Kidney tubule cell (primary cell): ENCODE measurements around the gene PLAGL2.
"Not testable (repeated sequence)": the region's sequence is repeated elsewhere in the genome, so short reads cannot be mapped to it uniquely, and the experiment has no call there.

Experiments
- DNase-seq: peaks from one replicate; pipeline ENCODE4 v3.0.0-alpha.2; 2018; ENCODE audit warnings: low spot score

Gene PLAGL2

DNA sequence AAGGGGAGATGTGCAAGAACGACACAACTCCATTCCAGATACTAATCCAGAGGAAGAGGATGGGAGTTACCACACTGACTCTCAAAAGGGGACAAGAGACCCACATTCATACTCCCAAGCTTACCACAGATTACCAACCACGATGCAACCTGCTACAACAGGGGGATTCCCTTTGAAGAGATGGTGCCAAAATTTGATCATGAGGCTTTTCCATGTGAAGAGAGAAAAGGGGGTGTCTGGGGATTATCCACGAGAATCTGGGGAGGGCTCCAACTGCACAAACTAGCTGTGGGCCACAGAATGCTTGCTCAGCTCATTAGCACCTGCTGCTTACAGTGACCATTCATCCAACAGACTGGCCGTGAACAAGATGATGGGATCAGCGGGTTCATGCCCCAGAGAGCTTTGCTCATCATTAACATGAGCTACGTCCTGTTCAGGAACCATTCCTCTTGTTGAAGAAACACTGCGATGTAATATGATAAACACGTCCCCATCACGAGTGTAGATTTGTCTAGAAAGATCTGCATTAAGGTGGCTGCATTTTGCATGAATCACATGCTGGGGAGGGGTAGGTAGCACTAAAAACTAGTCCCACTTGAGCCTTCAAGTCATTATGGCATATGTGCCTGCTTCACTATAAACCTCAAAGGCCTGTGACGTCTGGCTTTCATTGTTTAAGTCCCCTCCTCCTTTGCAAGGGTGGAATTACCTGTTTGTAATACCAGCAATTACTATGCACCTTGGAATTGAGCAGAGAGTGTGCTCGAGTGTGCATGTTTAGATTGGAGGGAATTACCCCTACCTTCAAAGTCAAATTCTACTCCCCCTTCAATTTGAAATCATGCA, 4.0 kb downstream of the PLAGL2 start:
- DNase-seq: peak; percentile 57

DNA sequence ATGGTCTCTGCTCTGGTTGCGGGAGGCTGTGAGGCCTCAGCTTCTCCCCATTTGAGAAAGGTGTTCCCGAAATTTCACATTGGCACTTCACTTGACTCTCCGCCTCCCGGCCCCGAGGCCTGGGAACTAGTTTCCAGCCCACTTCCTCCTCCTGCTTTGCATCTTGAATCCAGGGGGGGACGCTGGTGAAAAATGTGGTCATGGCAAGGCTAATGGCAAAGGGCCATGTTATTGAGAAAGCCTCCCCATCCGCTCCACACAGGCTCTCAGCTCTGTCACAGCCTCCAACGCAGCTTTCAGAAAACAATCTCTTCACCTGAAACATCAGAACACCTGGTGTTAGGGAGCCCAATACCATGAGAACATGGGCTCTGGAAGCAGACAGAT, 5.6 kb downstream of the PLAGL2 start:
- DNase-seq: no peak

GRCh38 chr20:32201296-32201976, 6.1 kb downstream of the PLAGL2 start:
- DNase-seq: peak; percentile 51

DNA sequence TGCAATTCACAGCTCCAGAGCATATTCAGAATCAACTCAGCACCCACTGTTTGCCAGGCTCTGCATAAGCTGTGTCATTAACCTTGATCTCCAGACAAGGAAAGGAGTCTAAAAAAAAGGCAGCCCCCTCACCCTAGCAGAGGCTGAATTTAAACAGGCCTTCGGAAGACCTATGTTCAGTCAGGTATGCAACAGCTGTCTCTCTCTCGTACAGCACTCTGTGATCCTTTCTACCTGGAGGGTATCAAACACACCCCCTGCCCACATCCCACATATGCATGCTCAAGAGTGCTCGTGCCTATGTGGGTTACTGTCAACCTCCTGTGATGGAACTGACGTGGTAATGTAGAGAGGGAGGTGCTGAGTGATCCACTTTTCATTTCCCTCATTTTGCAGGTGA, 8.5 kb downstream of the PLAGL2 start:
- DNase-seq: no peak

DNA sequence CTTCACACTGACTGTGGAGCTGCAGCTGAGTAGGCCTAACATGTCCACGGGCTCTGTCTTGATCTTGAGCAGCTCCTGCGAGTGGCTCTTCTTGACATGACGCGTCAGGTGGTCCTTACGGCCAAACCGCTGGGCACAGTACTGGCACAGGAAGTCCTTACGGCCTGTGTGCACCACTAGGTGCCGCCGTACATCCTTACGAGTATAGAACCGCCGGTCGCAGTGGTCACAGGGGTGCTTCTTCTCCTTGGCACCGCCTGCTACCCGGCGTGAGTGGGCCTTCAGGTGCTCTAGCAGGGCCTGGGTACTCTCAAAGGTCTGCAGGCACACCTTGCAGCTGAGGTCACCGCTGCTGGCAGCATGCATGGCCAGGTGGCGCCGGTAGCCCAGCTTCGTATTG, 10.4 kb downstream of the PLAGL2 start:
- not testable (repeated sequence) for DNase-seq

- DNase-seq: not testable (repeated sequence)
These were observed 10.9 kb downstream of the PLAGL2 start for GRCh38 chr20:32196613-32197012.

GRCh38 chr20:32195581-32195980, 12.0 kb downstream of the PLAGL2 start:
- no peak for DNase-seq

DNA sequence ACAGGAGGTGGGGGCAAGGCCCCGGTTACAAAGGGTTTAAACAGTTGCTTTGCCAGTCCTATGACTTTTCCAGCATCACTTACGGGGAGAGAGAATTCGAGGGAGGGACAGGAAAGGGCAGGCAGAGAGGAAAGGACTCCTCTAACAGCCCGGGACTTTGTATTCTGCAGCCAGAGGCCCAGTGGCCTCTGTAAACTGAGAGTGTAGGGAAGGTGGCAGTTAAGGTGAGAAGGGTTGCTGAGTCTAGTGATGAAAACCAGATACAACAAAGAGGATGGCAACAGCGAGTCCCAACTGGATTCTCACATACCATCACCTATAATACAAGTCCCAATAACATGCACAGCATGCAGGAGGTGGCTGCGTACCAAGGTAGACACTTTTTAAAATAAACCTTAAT, 13.5 kb downstream of the PLAGL2 start:
- no peak for DNase-seq

GRCh38 chr20:32193336-32193735, 14.2 kb downstream of the PLAGL2 start:
- DNase-seq: not testable (repeated sequence)

GRCh38 chr20:32192698-32193097, 14.8 kb downstream of the PLAGL2 start:
- DNase-seq: no peak

GRCh38 chr20:32191873-32192272, 15.7 kb downstream of the PLAGL2 start:
- no peak for DNase-seq

- DNase-seq: no peak
These were observed 16.1 kb downstream of the PLAGL2 start for GRCh38 chr20:32191422-32191821.

DNA sequence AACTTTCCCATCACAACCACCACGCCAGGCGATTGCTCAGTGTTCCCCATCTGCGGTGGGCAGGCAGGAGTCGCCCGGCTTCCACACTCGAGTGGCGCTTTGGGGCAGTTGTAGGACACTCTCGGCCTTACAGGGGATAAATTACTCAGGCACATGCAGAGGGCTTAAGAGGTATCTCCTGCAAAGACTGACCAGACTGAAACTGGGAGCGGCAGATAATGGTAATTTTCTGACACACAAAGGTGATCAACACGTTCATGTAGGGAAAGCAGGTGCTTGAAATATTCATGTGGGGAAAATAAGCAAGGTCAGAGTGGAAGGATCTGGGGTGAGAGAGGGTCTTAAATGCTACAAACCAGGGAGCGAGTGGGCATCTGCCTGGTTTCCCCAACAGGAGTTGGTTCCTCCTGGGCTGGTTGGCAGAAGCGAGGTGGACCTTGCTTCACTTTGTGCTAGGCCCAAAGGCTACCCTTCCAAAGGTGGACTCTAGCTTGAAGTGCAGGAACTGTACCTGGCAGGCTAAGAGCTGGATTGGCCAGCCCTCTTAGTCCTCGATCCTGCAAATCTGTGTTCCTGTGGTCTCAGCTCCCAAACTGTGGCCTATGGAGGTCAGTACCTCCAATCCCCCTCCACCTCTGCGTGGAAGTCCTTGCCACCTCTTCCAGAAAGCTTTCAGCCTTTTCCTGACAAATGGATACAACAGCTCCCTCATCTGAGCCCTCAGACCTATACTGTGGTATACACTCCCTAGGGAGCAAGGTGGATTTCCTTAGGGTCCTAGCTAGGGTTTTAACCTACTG, 16.7 kb downstream of the PLAGL2 start:
- no peak for DNase-seq

DNA sequence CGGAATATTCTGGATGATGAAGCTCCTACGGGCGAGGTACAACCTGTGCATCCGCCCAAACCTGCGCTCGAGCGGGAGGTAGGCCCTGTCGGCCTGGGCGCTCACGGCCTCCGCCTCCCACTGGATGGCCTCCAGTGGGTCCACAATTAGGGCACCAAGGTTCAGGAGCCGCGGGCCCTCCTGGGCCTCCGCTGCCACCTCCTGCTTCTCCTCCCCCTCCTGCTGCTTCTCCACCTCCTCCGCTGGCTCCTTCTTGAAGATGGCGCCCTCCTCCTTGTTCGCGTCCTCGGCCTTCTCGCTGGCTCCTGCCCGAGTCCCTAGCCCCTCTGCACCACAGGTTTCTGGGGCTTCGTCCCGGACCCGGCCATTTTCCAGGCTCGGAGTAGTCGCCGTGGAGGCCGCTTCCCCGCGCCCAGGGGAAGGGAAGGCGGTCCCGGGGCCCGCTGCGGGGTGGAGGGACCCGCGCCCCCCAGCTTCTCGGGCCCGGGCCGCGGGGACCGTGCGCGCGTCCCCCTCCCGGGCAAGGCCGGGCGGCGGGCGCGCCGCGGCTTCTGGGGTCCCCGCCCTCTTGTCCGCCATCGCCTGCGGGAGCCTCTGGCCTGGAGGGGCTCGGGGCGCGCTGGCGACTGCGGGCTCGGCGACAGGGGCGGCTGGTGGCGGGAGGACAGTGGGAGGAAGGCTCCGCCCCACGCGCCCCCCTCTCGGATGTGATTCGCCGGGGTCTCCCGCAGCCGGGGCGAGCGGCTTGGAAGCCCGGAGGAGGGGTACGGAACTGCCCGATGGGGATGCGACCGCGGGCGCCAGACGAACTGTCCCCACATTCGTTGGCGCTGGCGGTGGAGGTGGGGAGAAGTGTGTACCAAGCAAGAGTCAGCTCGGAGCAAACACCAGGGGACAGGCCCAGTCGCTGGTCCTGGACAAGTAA, 17.6 kb downstream of the PLAGL2 start:
- no peak for DNase-seq

GRCh38 chr20:32189123-32189410, 18.5 kb downstream of the PLAGL2 start:
- DNase-seq: no peak

DNA sequence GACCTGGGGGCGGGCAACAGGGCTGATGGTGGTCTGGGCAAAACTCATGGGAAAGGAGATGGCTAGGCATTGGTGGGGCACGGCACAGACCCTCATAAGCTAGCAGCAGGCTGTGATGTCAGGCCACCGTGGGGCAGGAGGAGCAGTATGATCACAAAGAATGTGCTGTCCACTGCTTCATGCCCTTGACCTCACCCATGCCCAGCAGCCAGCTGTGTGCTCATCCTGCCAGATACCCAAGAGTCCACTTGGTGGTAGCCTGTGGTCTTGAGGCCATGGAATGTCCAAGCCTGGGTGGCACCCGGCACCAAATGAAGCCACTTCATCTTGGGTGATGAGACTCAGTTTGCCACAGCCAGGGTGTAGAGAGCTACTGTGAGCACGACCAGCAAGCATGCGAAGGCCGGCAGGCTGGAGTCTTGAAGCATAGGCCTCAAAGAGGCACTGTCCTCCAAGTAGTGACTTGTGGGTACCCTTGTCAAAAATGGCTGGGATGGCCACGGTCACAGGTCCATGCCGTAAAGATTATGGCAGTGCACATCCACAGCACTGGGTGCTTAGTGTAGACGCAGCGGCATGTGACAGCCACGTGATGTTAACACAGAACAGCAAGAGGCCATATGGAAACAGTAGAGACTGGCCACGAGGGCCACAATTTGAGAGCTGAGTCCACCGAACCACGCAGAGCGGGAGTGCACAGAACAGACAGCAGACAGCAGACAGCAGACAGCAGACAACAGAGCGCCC, 19.0 kb downstream of the PLAGL2 start:
- DNase-seq: no peak

DNA sequence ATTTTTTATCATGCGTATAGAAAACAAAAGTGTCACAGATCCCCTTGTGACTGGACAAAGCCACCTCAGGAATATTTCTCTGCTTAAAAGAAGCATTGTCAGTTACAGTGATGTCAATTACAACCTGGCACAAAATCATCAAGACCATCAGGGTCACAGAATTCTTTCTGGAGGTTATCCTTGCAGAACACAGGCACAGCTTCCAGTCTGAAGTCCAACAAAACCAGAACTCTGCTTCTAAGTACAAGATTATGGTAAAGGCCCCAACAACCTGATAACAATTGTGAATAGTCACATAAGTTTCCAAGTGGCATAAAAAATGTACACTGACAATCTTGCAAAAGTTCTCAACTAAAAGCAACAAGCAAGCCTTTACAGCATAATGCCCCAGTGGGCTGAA, 21.0 kb downstream of the PLAGL2 start:
- DNase-seq: no peak

- DNase-seq: peak; percentile 60
These were observed 22.5 kb downstream of the PLAGL2 start for GRCh38 chr20:32184961-32185603.

GRCh38 chr20:32183947-32184635, 23.5 kb downstream of the PLAGL2 start:
- DNase-seq: peak; percentile 28

GRCh38 chr20:32181606-32182005, 25.9 kb downstream of the PLAGL2 start:
- no peak for DNase-seq
